K562 (cell line): ENCODE data around the gene ZCCHC17. TPM values are rescaled to one million over a fixed set of nuclear protein-coding genes. Genes with fewer than 3 reads are reported as not detected.
A peak's percentile ranks its signal among the peaks of the same experiment; 100 is the strongest.

Experiments
- ATAC-seq: fragments of 200-7000 bp; cut with Tn5 transposase; 3 replicates; pipeline ENCODE4 v1.9.1; 2020; ENCODE audit warnings: moderate library complexity
- BruUV-seq: library from RNA; stranded (reverse); fragments of 400-500 nt; replicated peaks from 2 replicates; lab custom pipeline; 2021; lab: Mats Ljungman, UMichigan
- CTCF ChIA-PET: fragments of 300-600 bp; formaldehyde crosslinking; extraction: SDS; loops from one replicate; lab custom pipeline; 2021; ENCODE audit warnings: low intra/inter-chr PET ratio; lab: Yijun Ruan, JAX
- POLR2A ChIA-PET: fragments of 300-600, 350-650 bp; sonication (Branson Sonifier 250); formaldehyde crosslinking; extraction: SDS; loops from one replicate; lab custom pipeline; 2021; ENCODE audit warnings: antibody characterized with exemption, inconsistent platforms; lab: Yijun Ruan, JAX
- DNase-seq, 4 experiments: peaks; one replicate each; pipeline versions ENCODE4 v3.0.0 to v3.0.0-alpha.2; 2011 to 2018; ENCODE audit warnings: low spot score in 3 of 4, mixed read lengths in 3 of 4; ENCODE audit errors: extremely low read depth in 1 of 4
- FAIRE-seq: peaks from 2 replicates; lab custom pipeline; 2011; peaks lifted over from hg19 to GRCh38; lab: Jason Lieb, UNC
- H2AFZ ChIP-seq: 2 replicates; pipeline ENCODE4 v1.6.0; 2011; ENCODE audit warnings: low read depth, low read length, control low read depth, inconsistent platforms
- H3K27ac ChIP-seq: fragments of 200-600 bp; 3 replicates; pipeline ENCODE4 v1.8.0; 2011; ENCODE audit warnings: low read depth, mild to moderate bottlenecking, control low read depth, inconsistent platforms, low read length, moderate library complexity, mixed read lengths; ENCODE audit errors: extremely low read depth
- H3K27me3 ChIP-seq, 2 experiments: fragments of 300-600 bp in 1 of 2; 2 replicates in 1 of 2; 3 replicates in 1 of 2; pipeline versions ENCODE4 v1.6.0 to v1.8.0; 2011; ENCODE audit warnings: inconsistent platforms in 2 of 2, low read length in 2 of 2, mild to moderate bottlenecking in 1 of 2, mixed read lengths in 1 of 2, moderate library complexity in 1 of 2; ENCODE audit not compliant: control insufficient read depth in 2 of 2, insufficient read depth in 2 of 2
- H3K36me3 ChIP-seq: fragments of 300-600 bp; 3 replicates; pipeline ENCODE4 v1.8.0; 2011; ENCODE audit warnings: mild to moderate bottlenecking, low read length, inconsistent platforms; ENCODE audit not compliant: control insufficient read depth, insufficient read depth
- H3K4me1 ChIP-seq, 2 experiments: fragments of 200-600 bp in 1 of 2; replicated peaks in 1 of 2; 2 replicates in 1 of 2; 3 replicates in 1 of 2; pipeline versions ENCODE4 v1.5.1 to v1.8.0; 2011; ENCODE audit warnings: inconsistent platforms in 2 of 2, low read length in 2 of 2, mild to moderate bottlenecking in 1 of 2, mixed read lengths in 1 of 2, moderate library complexity in 1 of 2; ENCODE audit not compliant: control insufficient read depth in 2 of 2, insufficient read depth in 2 of 2
- H3K4me2 ChIP-seq: 2 replicates; pipeline ENCODE4 v1.6.1; 2011; ENCODE audit warnings: low read length, control low read depth, inconsistent platforms, mixed read lengths; ENCODE audit not compliant: insufficient read depth
- H3K4me3 ChIP-seq: fragments of 200-600 bp; sonication (generic), shearing (Covaris generic); 2 replicates; pipeline ENCODE4 v1.5.1; 2016; ENCODE audit warnings: control low read depth, inconsistent platforms
- H3K79me2 ChIP-seq: fragments of 200-600 bp; 3 replicates; pipeline ENCODE4 v1.8.0; 2011; ENCODE audit warnings: low read length, inconsistent platforms; ENCODE audit not compliant: control insufficient read depth, insufficient read depth
- H3K9ac ChIP-seq, 2 experiments: 2 replicates each; pipeline versions ENCODE4 v1.6.0 to v1.6.1; 2011; ENCODE audit warnings: low read depth in 2 of 2, low read length in 2 of 2, control low read depth in 1 of 2, inconsistent platforms in 1 of 2, mild to moderate bottlenecking in 1 of 2, mixed read lengths in 1 of 2; ENCODE audit not compliant: insufficient read depth in 1 of 2
- H3K9me1 ChIP-seq: one replicate; pipeline ENCODE4 v1.6.0; 2011; ENCODE audit warnings: inconsistent platforms, mild to moderate bottlenecking, low read length, moderate library complexity; ENCODE audit not compliant: control insufficient read depth, insufficient read depth
- H3K9me3 ChIP-seq: replicated peaks from 2 replicates; pipeline ENCODE4 v1.5.1; 2011; ENCODE audit warnings: low read depth, low read length, inconsistent platforms; ENCODE audit not compliant: control insufficient read depth, insufficient read depth
- H4K20me1 ChIP-seq: replicated peaks from 2 replicates; pipeline ENCODE4 v1.6.1; 2011; ENCODE audit warnings: low read length, inconsistent platforms, mixed read lengths; ENCODE audit not compliant: control insufficient read depth, insufficient read depth
- ADNP ChIP-seq: fragments of 200-800 bp; sonication (Bioruptor generic); IDR thresholded peaks from 2 replicates; pipeline ENCODE4 v1.6.1; 2016; ENCODE audit warnings: missing genetic modification characterization, missing compliant biosample characterization
- ARID2 ChIP-seq: fragments of 450-650 bp; IDR thresholded peaks from 2 replicates; pipeline ENCODE4 v1.6.1; 2017; ENCODE audit warnings: antibody characterized with exemption, mild to moderate bottlenecking
- BRF2 ChIP-seq: IDR thresholded peaks from 3 replicates; pipeline ENCODE4 v1.6.1; 2011; ENCODE audit warnings: borderline replicate concordance, mild to moderate bottlenecking; ENCODE audit not compliant: insufficient read length, insufficient read depth
- CTCF ChIP-seq, 3 experiments: IDR thresholded peaks in 2 of 3; conservative IDR thresholded peaks in 1 of 3; 2 replicates each; pipeline ENCODE4 v1.5.1; 2011 to 2012; ENCODE audit warnings: low read length in 3 of 3, mild to moderate bottlenecking in 3 of 3, control low read depth in 2 of 3, improper control_type of control experiment in 1 of 3, inconsistent platforms in 1 of 3, low read depth in 1 of 3, mixed read lengths in 1 of 3, moderate library complexity in 1 of 3; ENCODE audit not compliant: insufficient read depth in 2 of 3
- ERF ChIP-seq: fragments of 450-650 bp; formaldehyde crosslinking; IDR thresholded peaks from 2 replicates; pipeline ENCODE4 v1.4.0; 2020; ENCODE audit warnings: mild to moderate bottlenecking, mixed read lengths
- FIP1L1 ChIP-seq: fragments of 200-400 bp; formaldehyde crosslinking; IDR thresholded peaks from 2 replicates; pipeline ENCODE4 v1.6.1; 2018; ENCODE audit warnings: mild to moderate bottlenecking, low read depth, low read length; ENCODE audit not compliant: poor library complexity, severe bottlenecking
- HNRNPL ChIP-seq: fragments of 200-400 bp; formaldehyde crosslinking; IDR thresholded peaks from 2 replicates; pipeline ENCODE4 v1.6.1; 2017; ENCODE audit warnings: low read depth, mild to moderate bottlenecking, low read length
- KDM1A ChIP-seq, 2 experiments: fragments of 450-650 bp; IDR thresholded peaks; 2 replicates each; pipeline ENCODE4 v1.6.1; 2016; ENCODE audit warnings: mild to moderate bottlenecking in 2 of 2
- MAX ChIP-seq: sonication (generic); formaldehyde crosslinking; IDR thresholded peaks from 2 replicates; pipeline ENCODE4 v1.9.0; 2022; ENCODE audit warnings: mild to moderate bottlenecking, missing genetic modification reagents
- NR1H2 ChIP-seq: sonication (generic); formaldehyde crosslinking; IDR thresholded peaks from 2 replicates; pipeline ENCODE4 v1.4.0; 2020; ENCODE audit warnings: mild to moderate bottlenecking, missing genetic modification reagents
- RCOR1 ChIP-seq, 2 experiments: IDR thresholded peaks; 2 replicates each; pipeline ENCODE4 v1.6.1; 2012; ENCODE audit warnings: low read depth in 2 of 2, low read length in 2 of 2, borderline replicate concordance in 1 of 2, improper control_type of control experiment in 1 of 2
- SMC3 ChIP-seq: conservative IDR thresholded peaks from 2 replicates; pipeline ENCODE4 v1.6.1; 2011; ENCODE audit warnings: low read depth, low read length, improper control_type of control experiment; ENCODE audit not compliant: insufficient read depth
- ZFP30 ChIP-seq: fragments of 250-450 bp; sonication (Bioruptor Pico); IDR thresholded peaks from 2 replicates; pipeline ENCODE4 v1.8.0; 2022; ENCODE audit warnings: moderate library complexity, mild to moderate bottlenecking, inconsistent platforms, borderline replicate concordance
- ZNF140 ChIP-seq: fragments of 250-450 bp; sonication (Bioruptor Pico); IDR thresholded peaks from 2 replicates; pipeline ENCODE4 v1.8.0; 2021; ENCODE audit warnings: moderate library complexity, mild to moderate bottlenecking, inconsistent platforms
- ZNF507 ChIP-seq: conservative IDR thresholded peaks from 2 replicates; pipeline ENCODE4 v1.6.1; 2017; ENCODE audit warnings: missing genetic modification characterization, missing compliant biosample characterization
- WGBS: fragments of 100-300 bp; shearing (Covaris generic); methylation state at CpG from one replicate; pipeline ENCODE4 v1.1.6; 2016; ENCODE audit warnings: low coverage, mixed read lengths; ENCODE audit not compliant: insufficient coverage; ENCODE audit errors: missing lambda C conversion rate; 5-methylcytosine and 5-hydroxymethylcytosine counted together
- in situ Hi-C: fragments of 300-500 bp; cut with MboI; formaldehyde crosslinking; loops from 4 replicates; pipeline ENCODE4 v1.15.0; 2018; ENCODE audit warnings: inconsistent platforms, mixed read lengths
- intact Hi-C: fragments of 100-400 bp; cut with micrococcal nuclease; formaldehyde crosslinking; loops from 2 replicates; pipeline ENCODE4 v1.14.2; 2022
- polyA plus RNA-seq, 8 experiments: library from polyadenylated mRNA; depleted of rRNA in 4 of 8; stranded (reverse) in 5 of 8; unstranded in 3 of 8; fragments of >200 nt; fragmentation: Nextera tagmentation in 2 of 8; fragmentation: Illumina TruSeq in 1 of 8; extraction: Ambion mirVana in 2 of 8; extraction: Trizol in 1 of 8; gene quantifications; 2 replicates each; pipeline versions ENCODE4 v1.2.1 to v1.2.3, GENCODE V29; 2011 to 2014; ENCODE audit warnings: inconsistent platforms in 1 of 8, missing spikeins in 1 of 8
- total RNA-seq, 7 experiments: library from RNA; depleted of rRNA in 6 of 7; stranded (reverse); fragments of >200 nt in 6 of 7; fragmentation: Illumina TruSeq in 2 of 7; extraction: Trizol in 2 of 7; gene quantifications; 2 replicates each; pipeline versions ENCODE4 v1.2.1 to v1.2.3, GENCODE V29; 2011 to 2021; ENCODE audit warnings: low replicate concordance in 1 of 7
- TF ChIP-seq, protein P1 (sequence below): fragments of 450-650 bp; formaldehyde crosslinking; IDR thresholded peaks from 2 replicates; pipeline ENCODE4 v1.4.0; 2020; ENCODE audit warnings: mild to moderate bottlenecking, moderate library complexity

ZCCHC17 gene
- total and polyA plus RNA-seq, 9 of the 15 experiments (the other 6 are each of a cell fraction or from before 2014, with no cell fraction given), result 46.9 to 150 (median 74.7) TPM

DNA sequence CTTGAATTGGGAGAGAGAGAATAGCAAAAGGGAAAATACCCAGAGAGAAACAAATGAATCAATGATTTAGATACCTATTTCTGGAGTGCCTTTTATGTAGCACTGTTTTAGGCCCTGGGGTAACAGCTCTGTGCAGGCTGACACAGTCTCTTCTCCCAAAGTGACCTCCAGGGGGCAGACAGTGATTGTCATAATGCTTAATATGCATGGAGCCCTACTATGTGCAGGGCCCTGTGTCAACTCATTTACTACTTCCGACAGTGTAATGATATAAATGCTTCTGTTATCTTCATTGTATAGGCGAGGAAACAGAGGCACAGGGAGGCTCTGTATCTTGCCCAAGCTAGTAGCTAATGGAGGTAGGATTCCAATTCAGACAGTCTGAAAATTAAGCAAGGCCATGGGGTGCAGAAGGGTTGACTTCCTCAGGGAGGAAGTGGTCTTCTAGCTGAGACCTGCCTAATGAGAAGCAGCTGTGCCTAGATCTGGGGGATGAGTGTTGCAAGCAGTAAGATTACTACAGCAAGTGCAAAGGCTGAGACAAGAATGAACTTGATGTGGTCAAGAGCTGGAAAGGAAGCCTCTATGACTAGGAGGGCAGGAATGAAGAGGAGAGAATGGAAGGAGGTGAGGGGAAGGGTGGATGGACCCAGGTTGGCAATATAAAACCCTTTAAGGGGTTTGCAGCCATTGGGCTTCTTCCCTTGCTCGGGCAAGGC, 100.0 kb downstream of the ZCCHC17 start:
- H3K9me3 ChIP-seq, result no peaks in the 10 kb centered on the region; the same call in 1 of the 2 replicates
- no peaks in the 10 kb centered on the region for H3K79me2 ChIP-seq
- intact Hi-C loops, result loop anchor here (1.0 to 10.0 kb wide), 3 partner anchors 26 to 212 kb away; no protein-coding TSS in a partner anchor
- H3K9ac ChIP-seq, result no peak overlapping the region
- in situ Hi-C loops, result no loop called here
- DNase-seq, result peak in 2 of 4 experiments; percentile 40 to 41
- BruUV-seq, result no TSS peak
- no peak overlapping the region for H3K4me2 ChIP-seq
- no peaks in the 10 kb centered on the region for H3K9me1 ChIP-seq
- H4K20me1 ChIP-seq, result 0 out of 2 replicates have a peak, but pooled peaks cover 10% of the 10 kb centered on the region
- H3K4me1 ChIP-seq, result peaks cover 8 to 12% of the 10 kb centered on the region in 2 experiments; a peak in 4 of 5 replicates
- WGBS, result 14% methylated on average over 3 of the region's 3 CpGs
- ATAC-seq, result 0 out of 3 replicates have a peak, but pooled peaks have one; percentile 25
- no peaks in the 10 kb centered on the region for H3K36me3 ChIP-seq
- CTCF ChIA-PET, result interaction anchor here (0.8 to 4.2 kb wide), 4 partner anchors 9 to 152 kb away, joined by 3 to 52 read pairs (median 4); no protein-coding TSS in a partner anchor
- peaks cover 5 to 8% of the 10 kb centered on the region in 2 experiments; a peak in 3 of 5 replicates for H3K27me3 ChIP-seq
- peak; percentile 74 for FAIRE-seq
- H2AFZ ChIP-seq, result no peak overlapping the region
- H3K27ac ChIP-seq, result no peak overlapping the region
- no peak overlapping the region for H3K4me3 ChIP-seq
- POLR2A ChIA-PET, result interaction anchor here (0.6 to 1.4 kb wide), 4 partner anchors 9 to 54 kb away, joined by 3 to 5 read pairs (median 4); no protein-coding TSS in a partner anchor
- TF ChIP-seq HNRNPL (no peak), ERF (no peak), BRF2 (no peak), ADNP (0 out of 2 replicates have a peak, but pooled peaks have one; percentile 33), ZNF507 (tag) (no peak), KDM1A (IDR thresholded peaks at IDR 0.05) (0 out of 4 replicates have a peak, but pooled peaks of 1 of the 2 experiments have one; percentile 35), ZFP30 (CRISPR knock-in tag) (no peak), ARID2 (peak; percentile 53; the same call in 1 of the 2 replicates), RCOR1 (IDR thresholded peaks at IDR 0.05; ENCODE audit: borderline replicate concordance in 1 of 2, low read depth in 2 of 2, low read length in 2 of 2) (peak in 1 of 2 experiments; percentile 54; a peak in 1 of 4 replicates), NR1H2 (CRISPR knock-in tag) (no peak), MAX (no peak), CTCF (IDR thresholded peaks at IDR 0.05 in 2 of 3, conservative IDR thresholded peaks at IDR 0.05 in 1 of 3; ENCODE audit: insufficient read depth in 2 of 3, low read depth in 1 of 3, low read length in 3 of 3) (peak; percentile 66 to 75 (median 67)), SMC3 (peak; percentile 65), FIP1L1 (no peak), ZNF140 (CRISPR knock-in tag) (no peak)
- TF ChIP-seq, protein P1, sequence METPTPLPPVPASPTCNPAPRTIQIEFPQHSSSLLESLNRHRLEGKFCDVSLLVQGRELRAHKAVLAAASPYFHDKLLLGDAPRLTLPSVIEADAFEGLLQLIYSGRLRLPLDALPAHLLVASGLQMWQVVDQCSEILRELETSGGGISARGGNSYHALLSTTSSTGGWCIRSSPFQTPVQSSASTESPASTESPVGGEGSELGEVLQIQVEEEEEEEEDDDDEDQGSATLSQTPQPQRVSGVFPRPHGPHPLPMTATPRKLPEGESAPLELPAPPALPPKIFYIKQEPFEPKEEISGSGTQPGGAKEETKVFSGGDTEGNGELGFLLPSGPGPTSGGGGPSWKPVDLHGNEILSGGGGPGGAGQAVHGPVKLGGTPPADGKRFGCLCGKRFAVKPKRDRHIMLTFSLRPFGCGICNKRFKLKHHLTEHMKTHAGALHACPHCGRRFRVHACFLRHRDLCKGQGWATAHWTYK (CRISPR knock-in tag), result no peak
